GM12875 (cell line): ENCODE results near the gene ARHGEF39.
"Not testable (repeated sequence)": the region's sequence is repeated elsewhere in the genome, so short reads cannot be mapped to it uniquely, and the experiment has no call there.

ENCODE experiments used
- H3K4me3 ChIP-seq: one replicate; pipeline ENCODE4 v1.5.1; 2011; ENCODE audit warnings: low read depth, low read length, control low read depth
- TF ChIP-seq, protein P1 (sequence below): IDR thresholded peaks from 2 replicates; pipeline ENCODE4 v1.5.1; 2011; ENCODE audit warnings: low read depth, mild to moderate bottlenecking, control low read depth, inconsistent platforms, low read length, moderate library complexity, borderline replicate concordance; ENCODE audit not compliant: insufficient read depth

ARHGEF39 gene

DNA sequence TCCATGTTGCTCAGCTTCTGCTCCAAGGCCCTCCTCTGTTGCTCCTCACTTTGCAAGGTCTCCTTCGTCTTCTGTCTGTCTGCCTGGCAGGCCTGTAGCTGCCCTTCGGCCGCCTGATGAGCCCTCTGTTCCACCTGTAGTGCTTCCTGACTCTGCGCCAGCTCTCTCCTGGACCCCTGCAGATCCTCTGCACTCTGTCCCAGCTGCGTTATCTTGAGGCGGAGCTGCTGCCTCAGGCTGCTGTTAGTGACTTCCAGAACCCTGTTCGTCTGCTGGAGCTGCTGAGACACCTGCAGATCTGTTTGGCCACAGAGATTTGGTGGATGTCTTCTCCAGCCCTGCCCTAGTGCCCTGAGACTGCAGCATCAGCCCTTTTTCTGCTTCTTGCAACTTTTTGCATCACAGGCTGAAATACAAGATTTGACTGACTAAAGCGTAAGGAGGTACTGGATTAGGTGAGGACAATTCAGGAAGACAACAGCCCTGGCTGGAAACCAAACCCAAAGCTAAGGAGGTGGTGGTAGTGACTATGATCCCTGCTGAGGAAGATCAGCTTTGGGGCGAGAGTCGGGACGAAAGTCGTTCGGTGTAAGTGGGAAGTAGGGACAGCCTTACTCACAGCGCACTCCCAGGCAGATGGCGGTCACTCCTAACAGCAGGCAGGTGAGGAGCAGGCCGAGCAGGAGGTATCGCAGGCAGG is 48.9 kb downstream of the ARHGEF39 start:
- no peak overlapping the region for H3K4me3 ChIP-seq
- TF ChIP-seq, protein P1, sequence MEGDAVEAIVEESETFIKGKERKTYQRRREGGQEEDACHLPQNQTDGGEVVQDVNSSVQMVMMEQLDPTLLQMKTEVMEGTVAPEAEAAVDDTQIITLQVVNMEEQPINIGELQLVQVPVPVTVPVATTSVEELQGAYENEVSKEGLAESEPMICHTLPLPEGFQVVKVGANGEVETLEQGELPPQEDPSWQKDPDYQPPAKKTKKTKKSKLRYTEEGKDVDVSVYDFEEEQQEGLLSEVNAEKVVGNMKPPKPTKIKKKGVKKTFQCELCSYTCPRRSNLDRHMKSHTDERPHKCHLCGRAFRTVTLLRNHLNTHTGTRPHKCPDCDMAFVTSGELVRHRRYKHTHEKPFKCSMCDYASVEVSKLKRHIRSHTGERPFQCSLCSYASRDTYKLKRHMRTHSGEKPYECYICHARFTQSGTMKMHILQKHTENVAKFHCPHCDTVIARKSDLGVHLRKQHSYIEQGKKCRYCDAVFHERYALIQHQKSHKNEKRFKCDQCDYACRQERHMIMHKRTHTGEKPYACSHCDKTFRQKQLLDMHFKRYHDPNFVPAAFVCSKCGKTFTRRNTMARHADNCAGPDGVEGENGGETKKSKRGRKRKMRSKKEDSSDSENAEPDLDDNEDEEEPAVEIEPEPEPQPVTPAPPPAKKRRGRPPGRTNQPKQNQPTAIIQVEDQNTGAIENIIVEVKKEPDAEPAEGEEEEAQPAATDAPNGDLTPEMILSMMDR: no peak

DNA sequence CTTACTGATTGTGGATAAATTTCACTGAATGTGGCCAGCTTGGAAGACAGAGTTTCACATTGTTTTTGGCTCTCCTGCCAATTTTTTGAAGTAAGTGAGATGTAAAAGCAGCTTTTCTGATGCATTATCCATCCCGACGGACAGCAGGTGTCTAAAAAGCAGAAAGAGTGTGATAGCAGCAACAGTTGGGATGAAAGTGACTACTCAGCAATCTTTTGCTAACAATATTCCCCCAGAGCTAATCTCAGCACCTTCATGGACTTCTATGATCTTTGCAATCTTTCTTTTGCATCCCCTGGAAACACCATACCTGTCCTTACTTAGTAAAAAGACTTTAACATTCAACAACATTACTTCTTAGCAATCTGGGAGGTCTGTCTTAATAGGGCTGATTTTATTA is 52.2 kb downstream of the ARHGEF39 start:
- H3K4me3 ChIP-seq: no peak overlapping the region
- TF ChIP-seq, protein P1: no peak

DNA sequence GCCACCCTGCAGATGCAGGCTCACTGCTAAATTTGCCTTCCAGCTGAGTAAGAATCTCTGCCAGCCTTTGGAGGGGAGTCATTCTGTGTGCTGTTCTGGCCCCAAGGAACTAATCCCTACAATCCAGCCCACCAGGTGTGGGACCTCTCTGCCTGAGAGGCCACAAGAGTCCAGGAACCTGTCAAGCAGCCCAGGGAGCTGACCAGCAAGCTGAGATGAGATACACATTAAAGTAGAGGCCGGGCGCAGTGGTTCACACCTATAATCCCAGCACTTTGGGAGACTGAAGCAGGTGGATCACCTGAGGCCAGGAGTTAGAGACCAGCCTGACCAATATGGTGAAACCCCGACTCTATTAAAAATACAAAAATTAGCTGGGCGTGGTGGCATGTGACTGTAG is 52.9 kb downstream of the ARHGEF39 start:
- H3K4me3 ChIP-seq: not testable (repeated sequence)

DNA sequence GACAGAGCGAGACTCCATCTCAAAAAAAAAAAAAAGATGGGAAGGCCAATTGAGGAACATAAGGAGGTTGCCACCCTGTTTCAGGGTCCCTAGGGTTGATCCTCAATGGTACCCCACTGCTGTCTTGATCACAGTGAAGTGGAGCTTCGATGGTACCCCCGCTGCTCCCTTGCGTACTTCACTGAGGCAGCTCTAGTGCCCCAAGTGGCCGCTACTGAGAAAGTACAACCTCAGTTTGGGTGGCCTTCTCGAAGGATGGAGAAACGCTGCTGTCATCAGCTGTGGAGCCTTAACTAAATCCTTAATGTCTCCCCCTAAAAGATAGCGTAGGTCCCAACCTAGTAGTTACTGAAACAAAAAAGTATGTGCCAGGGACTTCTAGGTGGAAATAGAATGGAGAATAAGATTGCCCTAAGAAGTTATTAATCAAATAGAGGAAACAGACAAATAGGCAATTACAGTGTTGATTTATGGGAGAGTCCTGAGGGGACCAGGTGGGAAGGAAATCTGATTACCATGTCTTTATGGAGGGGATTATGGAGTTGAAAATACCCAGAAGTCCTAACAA is 53.7 kb downstream of the ARHGEF39 start:
- H3K4me3 ChIP-seq: no peak overlapping the region
- TF ChIP-seq, protein P1: peak; percentile 82

DNA sequence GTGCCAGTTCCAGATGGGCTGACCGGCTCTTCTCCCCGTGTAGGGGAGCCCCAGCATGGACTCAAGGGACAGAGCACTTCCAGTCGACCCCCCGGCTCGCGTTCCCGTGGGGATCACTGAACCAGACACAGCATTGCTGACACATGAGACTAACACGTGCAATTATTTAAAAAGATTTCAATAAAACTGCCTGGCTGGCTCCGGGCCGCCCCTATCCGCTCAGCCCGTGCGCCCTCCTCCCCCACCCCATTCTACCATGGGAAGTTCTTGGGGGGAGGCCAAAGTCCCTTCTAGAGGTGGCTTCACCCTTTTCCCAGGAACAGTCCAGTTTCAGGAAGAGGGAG is 55.2 kb downstream of the ARHGEF39 start:
- TF ChIP-seq, protein P1: no peak
- no peak overlapping the region for H3K4me3 ChIP-seq
